IMR-90 (cell line): ENCODE data around the gene TOR1A. TPM values are rescaled to one million over a fixed set of nuclear protein-coding genes. Genes with fewer than 3 reads are reported as not detected.

Source experiments
- ATAC-seq: fragments of 200-7000 bp; cut with Tn5 transposase; 2 replicates; pipeline ENCODE4 v1.9.1; 2020; ENCODE audit warnings: low read depth, mild to moderate bottlenecking, moderate library complexity
- BruUV-seq: library from RNA; stranded (reverse); fragments of 400-500 nt; replicated peaks from 2 replicates; lab custom pipeline; 2021; lab: Mats Ljungman, UMichigan
- CTCF ChIA-PET: fragments of 300-600 bp; formaldehyde crosslinking; extraction: SDS; loops from one replicate; lab custom pipeline; 2021; ENCODE audit warnings: antibody characterized with exemption; lab: Yijun Ruan, JAX
- POLR2A ChIA-PET: fragments of 300-600 bp; sonication (Branson Sonifier 250); formaldehyde crosslinking; loops from one replicate; lab custom pipeline; 2022; ENCODE audit warnings: antibody characterized with exemption; ENCODE audit not compliant: unreplicated experiment; lab: Charles Lee
- DNase-seq: peaks from one replicate; pipeline ENCODE4 v3.0.0; 2013
- H2AFZ ChIP-seq: replicated peaks from 2 replicates; pipeline ENCODE3; 2013; ENCODE audit warnings: low read length, mild to moderate bottlenecking; ENCODE audit not compliant: poor library complexity
- H2AK5ac ChIP-seq: 2 replicates; pipeline ENCODE4 v1.6.1; 2013; ENCODE audit warnings: low read depth, low read length, inconsistent platforms
- H2AK9ac ChIP-seq: replicated peaks from 2 replicates; pipeline ENCODE3; 2013; ENCODE audit warnings: mild to moderate bottlenecking, low read depth, low read length, moderate library complexity; ENCODE audit not compliant: poor library complexity
- H2BK120ac ChIP-seq: 2 replicates; pipeline ENCODE4 v1.6.1; 2013; ENCODE audit warnings: low read depth, low read length, inconsistent platforms
- H2BK15ac ChIP-seq: 3 replicates; pipeline ENCODE4 v1.6.1; 2013; ENCODE audit warnings: low read depth, low read length, inconsistent platforms
- H2BK20ac ChIP-seq: 2 replicates; pipeline ENCODE4 v1.6.1; 2013; ENCODE audit warnings: low read depth, mild to moderate bottlenecking, inconsistent platforms, low read length, moderate library complexity
- H2BK5ac ChIP-seq: 2 replicates; pipeline ENCODE4 v1.6.1; 2013; ENCODE audit warnings: mild to moderate bottlenecking, low read depth, low read length, inconsistent platforms; ENCODE audit not compliant: poor library complexity, severe bottlenecking
- H3K14ac ChIP-seq: replicated peaks from 2 replicates; pipeline ENCODE4 v1.6.1; 2013; ENCODE audit warnings: low read depth, low read length, inconsistent platforms
- H3K18ac ChIP-seq: 2 replicates; pipeline ENCODE4 v1.6.1; 2013; ENCODE audit warnings: low read depth, low read length, control low read depth
- H3K23ac ChIP-seq: 2 replicates; pipeline ENCODE4 v1.6.1; 2013; ENCODE audit warnings: low read depth, low read length, inconsistent platforms
- H3K27ac ChIP-seq: 2 replicates; pipeline ENCODE4 v1.5.1; 2013; ENCODE audit warnings: mild to moderate bottlenecking, control low read depth, low read length; ENCODE audit not compliant: insufficient read depth
- H3K27me3 ChIP-seq: 2 replicates; pipeline ENCODE4 v1.6.1; 2013; ENCODE audit warnings: low read length; ENCODE audit not compliant: control insufficient read depth, insufficient read depth
- H3K36me3 ChIP-seq: 2 replicates; pipeline ENCODE4 v1.6.1; 2013; ENCODE audit warnings: low read length, mixed read lengths; ENCODE audit not compliant: control insufficient read depth, insufficient read depth
- H3K4ac ChIP-seq: 2 replicates; pipeline ENCODE4 v1.6.1; 2013; ENCODE audit warnings: low read depth, low read length, inconsistent platforms
- H3K4me1 ChIP-seq: 2 replicates; pipeline ENCODE4 v1.6.1; 2013; ENCODE audit warnings: low read length, mixed read lengths; ENCODE audit not compliant: control insufficient read depth, insufficient read depth
- H3K4me2 ChIP-seq: 2 replicates; pipeline ENCODE4 v1.6.1; 2013; ENCODE audit warnings: low read depth, mild to moderate bottlenecking, control low read depth, low read length, moderate library complexity
- H3K4me3 ChIP-seq: 2 replicates; pipeline ENCODE4 v1.5.1; 2013; ENCODE audit warnings: low read depth, mild to moderate bottlenecking, control low read depth, low read length, moderate library complexity; ENCODE audit not compliant: insufficient read depth
- H3K56ac ChIP-seq: 2 replicates; pipeline ENCODE4 v1.6.1; 2013; ENCODE audit warnings: low read length, inconsistent platforms; ENCODE audit not compliant: insufficient read depth; ENCODE audit errors: extremely low read depth
- H3K79me1 ChIP-seq, 2 experiments: 2 replicates each; pipeline ENCODE4 v1.6.1; 2013; ENCODE audit warnings: low read length in 2 of 2, inconsistent platforms in 1 of 2, low read depth in 1 of 2
- H3K9ac ChIP-seq: 2 replicates; pipeline ENCODE4 v1.6.1; 2013; ENCODE audit warnings: low read depth, low read length, control low read depth
- H3K9me1 ChIP-seq: 2 replicates; pipeline ENCODE4 v1.6.1; 2013; ENCODE audit warnings: low read length, inconsistent platforms; ENCODE audit not compliant: insufficient read depth
- H3K9me3 ChIP-seq: 2 replicates; pipeline ENCODE4 v1.6.1; 2013; ENCODE audit warnings: low read length; ENCODE audit not compliant: control insufficient read depth, insufficient read depth
- H4K20me1 ChIP-seq: 2 replicates; pipeline ENCODE4 v1.6.1; 2013; ENCODE audit warnings: low read length, inconsistent platforms; ENCODE audit not compliant: insufficient read depth
- H4K5ac ChIP-seq: 2 replicates; pipeline ENCODE4 v1.6.1; 2013; ENCODE audit warnings: mild to moderate bottlenecking, low read depth, low read length, control low read depth
- H4K8ac ChIP-seq, 2 experiments: 2 replicates each; pipeline ENCODE4 v1.6.1; 2013; ENCODE audit warnings: low read depth in 2 of 2, low read length in 2 of 2, control low read depth in 1 of 2, inconsistent platforms in 1 of 2
- H4K91ac ChIP-seq: 2 replicates; pipeline ENCODE4 v1.6.1; 2013; ENCODE audit warnings: low read depth, low read length, inconsistent platforms; ENCODE audit not compliant: insufficient read depth
- CEBPB ChIP-seq: IDR thresholded peaks from 2 replicates; pipeline ENCODE4 v1.6.1; 2012; ENCODE audit warnings: low read depth, low read length, improper control_type of control experiment
- FOS ChIP-seq: fragments of 150-350 bp; IDR thresholded peaks from 2 replicates; pipeline ENCODE4 v1.6.1; 2016; ENCODE audit warnings: low read depth, low read length
- MAZ ChIP-seq: IDR thresholded peaks from 2 replicates; pipeline ENCODE4 v1.6.1; 2012; ENCODE audit warnings: low read depth, mild to moderate bottlenecking, low read length, improper control_type of control experiment, moderate library complexity, borderline replicate concordance
- MXI1 ChIP-seq: IDR thresholded peaks from 2 replicates; pipeline ENCODE4 v1.6.1; 2012; ENCODE audit warnings: low read depth, mild to moderate bottlenecking, low read length, moderate library complexity, borderline replicate concordance
- NFE2L2 ChIP-seq: fragments of 150-350 bp; IDR thresholded peaks from 2 replicates; pipeline ENCODE4 v1.6.1; 2016; ENCODE audit warnings: low read depth, mild to moderate bottlenecking, low read length
- RAD21 ChIP-seq: IDR thresholded peaks from 2 replicates; pipeline ENCODE4 v1.6.1; 2012; ENCODE audit warnings: low read length, improper control_type of control experiment
- RFX5 ChIP-seq: IDR thresholded peaks from 2 replicates; pipeline ENCODE4 v1.8.0; 2012; ENCODE audit warnings: low read depth, mild to moderate bottlenecking, low read length, moderate library complexity
- SMC3 ChIP-seq: fragments of 150-350 bp; IDR thresholded peaks from 2 replicates; pipeline ENCODE4 v1.6.1; 2016; ENCODE audit warnings: low read depth, mild to moderate bottlenecking, antibody characterized with exemption, low read length, moderate library complexity
- WGBS, 2 experiments: methylation state at CpG; one replicate each; pipeline versions ENCODE4 v1.1.5 to v1.1.7; 2013; ENCODE audit warnings: missing lambda C conversion rate in 2 of 2; ENCODE audit not compliant: insufficient read length in 1 of 2; ENCODE audit errors: extremely low coverage in 2 of 2; 5-methylcytosine and 5-hydroxymethylcytosine counted together
- dilution Hi-C: fragments of 300-500 bp; cut with HindIII; formaldehyde crosslinking; loops from one replicate; pipeline ENCODE4 v1.14.3; 2018; ENCODE audit warnings: low sequenced_read_pairs; ENCODE audit not compliant: unreplicated experiment
- in situ Hi-C: fragments of 300-500 bp; cut with MboI; formaldehyde crosslinking; loops from 3 replicates; pipeline ENCODE4 v1.14.3; 2019; ENCODE audit warnings: low sequenced_read_pairs, inconsistent platforms, mixed read lengths
- intact Hi-C: fragments of 100-400 bp; cut with micrococcal nuclease; formaldehyde crosslinking; loops from 2 replicates; pipeline ENCODE4 v1.10.0; 2022
- polyA plus RNA-seq, 3 experiments: library from polyadenylated mRNA; depleted of rRNA; stranded (reverse); fragments of >200 nt; gene quantifications; 2 replicates each; pipeline ENCODE4 v1.2.3, GENCODE V29; 2012; ENCODE audit warnings: low replicate concordance in 1 of 3
- total RNA-seq: library from RNA; depleted of rRNA; stranded (reverse); fragments of >200 nt; gene quantifications from 2 replicates; pipeline ENCODE4 v1.2.3, GENCODE V29; 2012
- TF ChIP-seq, protein P1 (sequence below): conservative IDR thresholded peaks from 2 replicates; pipeline ENCODE4 v1.5.1; 2012; ENCODE audit warnings: mild to moderate bottlenecking, low read depth, low read length, improper control_type of control experiment

TOR1A gene
- total and polyA plus RNA-seq, 2 of the 4 experiments (the other 2 are of a cell fraction): 27.1 to 74.2 TPM

DNA sequence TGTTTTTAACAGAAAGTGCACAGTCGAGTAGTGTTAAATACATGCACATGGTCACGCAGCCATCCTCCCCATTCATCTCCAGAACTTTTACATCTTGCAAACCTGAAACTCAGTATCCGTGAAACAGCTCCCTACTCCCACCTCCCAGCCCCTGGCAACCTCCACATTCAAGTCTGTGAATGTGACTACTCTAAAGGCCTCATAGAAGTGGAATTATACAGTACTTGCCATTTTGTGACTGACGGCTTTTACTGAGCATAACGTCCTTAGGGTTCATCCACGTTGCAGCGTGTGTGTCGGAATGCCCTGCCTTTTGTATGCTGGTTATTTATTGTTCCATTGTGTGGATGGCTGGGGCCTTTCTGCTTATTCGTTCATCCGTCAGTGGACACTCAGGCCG lies 47.1 kb upstream of the TOR1A start:
- WGBS, 2 experiments: 90% methylated on average over 3 of the region's 11 CpGs; no CpG with 5 or more reads in 1 of the 2 experiments
- POLR2A ChIA-PET: no interaction called here
- dilution Hi-C loops: no loop called here

More for the DNA sequence above, 47.1 kb upstream of the TOR1A start:
- TF ChIP-seq, protein P1, sequence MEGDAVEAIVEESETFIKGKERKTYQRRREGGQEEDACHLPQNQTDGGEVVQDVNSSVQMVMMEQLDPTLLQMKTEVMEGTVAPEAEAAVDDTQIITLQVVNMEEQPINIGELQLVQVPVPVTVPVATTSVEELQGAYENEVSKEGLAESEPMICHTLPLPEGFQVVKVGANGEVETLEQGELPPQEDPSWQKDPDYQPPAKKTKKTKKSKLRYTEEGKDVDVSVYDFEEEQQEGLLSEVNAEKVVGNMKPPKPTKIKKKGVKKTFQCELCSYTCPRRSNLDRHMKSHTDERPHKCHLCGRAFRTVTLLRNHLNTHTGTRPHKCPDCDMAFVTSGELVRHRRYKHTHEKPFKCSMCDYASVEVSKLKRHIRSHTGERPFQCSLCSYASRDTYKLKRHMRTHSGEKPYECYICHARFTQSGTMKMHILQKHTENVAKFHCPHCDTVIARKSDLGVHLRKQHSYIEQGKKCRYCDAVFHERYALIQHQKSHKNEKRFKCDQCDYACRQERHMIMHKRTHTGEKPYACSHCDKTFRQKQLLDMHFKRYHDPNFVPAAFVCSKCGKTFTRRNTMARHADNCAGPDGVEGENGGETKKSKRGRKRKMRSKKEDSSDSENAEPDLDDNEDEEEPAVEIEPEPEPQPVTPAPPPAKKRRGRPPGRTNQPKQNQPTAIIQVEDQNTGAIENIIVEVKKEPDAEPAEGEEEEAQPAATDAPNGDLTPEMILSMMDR: no peak
- TF ChIP-seq RAD21 (no peak), RFX5 (no peak), MAZ (no peak), FOS (no peak), NFE2L2 (no peak), CEBPB (no peak), MXI1 (no peak), SMC3 (no peak)
- Histone ChIP-seq H3K79me1 (no peaks in the 10 kb centered on the region), H4K20me1 (no peaks in the 10 kb centered on the region), H3K9me3 (no peaks in the 10 kb centered on the region), H3K4me3 (no peak overlapping the region), H3K27me3 (no peaks in the 10 kb centered on the region), H3K36me3 (peaks cover 38% of the 10 kb centered on the region), H3K4me1 (no peaks in the 10 kb centered on the region), H3K23ac (no peak overlapping the region), H3K4me2 (no peak overlapping the region), H4K5ac (no peak overlapping the region), H3K9me1 (0 out of 2 replicates have a peak, but pooled peaks cover 3% of the 10 kb centered on the region), H3K27ac (no peak overlapping the region), H4K91ac (no peak overlapping the region), H3K56ac (no peak overlapping the region), H2BK5ac (no peak overlapping the region), H2BK20ac (no peak overlapping the region), H3K9ac (no peak overlapping the region), H2AK5ac (no peak overlapping the region), H3K4ac (no peak overlapping the region), H4K8ac (no peak overlapping the region), H2BK15ac (no peak overlapping the region), H2AK9ac (no peak overlapping the region), H3K14ac (no peak overlapping the region), H2BK120ac (no peak overlapping the region), H3K18ac (no peak overlapping the region), H2AFZ (no peak overlapping the region)
- intact Hi-C loops: no loop called here
- DNase-seq: no peak
- no TSS peak for BruUV-seq
- CTCF ChIA-PET: no interaction called here
- in situ Hi-C loops: no loop called here
- no peak for ATAC-seq
